PC-3 (cell line): Measurements from ENCODE around the gene UTS2. TPM values are rescaled to one million over a fixed set of nuclear protein-coding genes. Genes with fewer than 3 reads are reported as not detected.
A peak's percentile ranks its signal among the peaks of the same experiment; 100 is the strongest.

Experiments used
- ATAC-seq: fragments of 200-7000 bp; cut with Tn5 transposase; 2 replicates; pipeline ENCODE4 v1.9.1; 2020; ENCODE audit warnings: mild to moderate bottlenecking, moderate library complexity
- Bru-seq: library from RNA; stranded (reverse); fragments of 400-500 nt; gene quantifications from one replicate; lab custom pipeline; 2021; lab: Mats Ljungman, UMichigan
- BruChase-seq, 2 experiments: library from RNA; stranded (reverse); fragments of 400-500 nt; gene quantifications; one replicate each; lab custom pipeline; 2021; lab: Mats Ljungman, UMichigan
- BruUV-seq: library from RNA; stranded (reverse); fragments of 400-500 nt; replicated peaks from 2 replicates; lab custom pipeline; 2021; lab: Mats Ljungman, UMichigan
- CTCF ChIA-PET: fragments of 300-600 bp; sonication (Branson Sonifier 250); formaldehyde crosslinking; loops from one replicate; lab custom pipeline; 2022; ENCODE audit warnings: antibody characterized with exemption; lab: Charles Lee
- POLR2A ChIA-PET: fragments of 300-600 bp; sonication (Branson Sonifier 250); formaldehyde crosslinking; loops from one replicate; lab custom pipeline; 2022; ENCODE audit warnings: antibody characterized with exemption; ENCODE audit not compliant: unreplicated experiment; lab: Charles Lee
- DNase-seq: peaks from one replicate; pipeline ENCODE4 v3.0.0-alpha.2; 2015
- H2AFZ ChIP-seq: fragments of 300-600 bp; sonication (generic); 2 replicates; pipeline ENCODE4 v1.6.0; 2016; ENCODE audit warnings: antibody characterized with exemption, low read length
- H3F3A ChIP-seq: fragments of 300-600 bp; sonication (generic); one replicate; pipeline ENCODE4 v1.6.0; 2017; ENCODE audit warnings: antibody characterized with exemption, low read length, control low read depth, mild to moderate bottlenecking; ENCODE audit not compliant: unreplicated experiment
- H3K27ac ChIP-seq: fragments of 300-600 bp; sonication (generic); 2 replicates; pipeline ENCODE4 v1.5.1; 2016; ENCODE audit warnings: mild to moderate bottlenecking, low read length
- H3K27me3 ChIP-seq: fragments of 300-600 bp; sonication (generic); 2 replicates; pipeline ENCODE4 v1.6.1; 2016; ENCODE audit warnings: low read length, mixed read lengths
- H3K36me3 ChIP-seq: fragments of 300-600 bp; sonication (generic); 2 replicates; pipeline ENCODE4 v1.6.1; 2016; ENCODE audit warnings: low read depth, mixed run types, low read length, mixed read lengths
- H3K4me1 ChIP-seq: fragments of 300-600 bp; sonication (generic); 2 replicates; pipeline ENCODE4 v1.5.1; 2016; ENCODE audit warnings: low read length; ENCODE audit not compliant: insufficient read depth
- H3K4me2 ChIP-seq: fragments of 300-600 bp; sonication (generic); 2 replicates; pipeline ENCODE4 v1.6.0; 2016; ENCODE audit warnings: low read length
- H3K4me3 ChIP-seq: fragments of 300-600 bp; sonication (generic); 2 replicates; pipeline ENCODE4 v1.5.1; 2016; ENCODE audit warnings: mild to moderate bottlenecking, low read length, mixed read lengths
- H3K79me2 ChIP-seq: fragments of 300-600 bp; sonication (generic); 2 replicates; pipeline ENCODE4 v1.6.1; 2017; ENCODE audit warnings: low read length, mixed read lengths
- H3K9ac ChIP-seq: fragments of 300-600 bp; sonication (generic); 2 replicates; pipeline ENCODE4 v1.6.0; 2016; ENCODE audit warnings: mild to moderate bottlenecking, low read length
- H3K9me2 ChIP-seq: fragments of 300-600 bp; sonication (generic); replicated peaks from 2 replicates; pipeline ENCODE4 v1.6.1; 2016; ENCODE audit warnings: mixed run types, low read length, mixed read lengths
- H3K9me3 ChIP-seq: fragments of 300-600 bp; sonication (generic); 2 replicates; pipeline ENCODE4 v1.6.1; 2016; ENCODE audit warnings: low read length, mixed read lengths
- H4K20me1 ChIP-seq: fragments of 300-600 bp; sonication (generic); 2 replicates; pipeline ENCODE4 v1.6.1; 2016; ENCODE audit warnings: low read length, mixed read lengths
- CTCF ChIP-seq: fragments of 300-600 bp; sonication (generic); conservative IDR thresholded peaks from 2 replicates; pipeline ENCODE4 v1.5.1; 2017; ENCODE audit warnings: antibody characterized with exemption, low read depth, mild to moderate bottlenecking, low read length
- EZH2 ChIP-seq: fragments of 300-600 bp; sonication (generic); IDR thresholded peaks from one replicate; pipeline ENCODE4 v1.6.1; 2017; ENCODE audit warnings: antibody characterized with exemption, mild to moderate bottlenecking, low read length; ENCODE audit not compliant: unreplicated experiment
- EZH2phosphoT487 ChIP-seq: fragments of 300-600 bp; sonication (generic); IDR thresholded peaks from 2 replicates; pipeline ENCODE4 v1.6.1; 2018; ENCODE audit warnings: mild to moderate bottlenecking, antibody characterized with exemption, low read length, borderline replicate concordance
- intact Hi-C: fragments of 100-400 bp; cut with micrococcal nuclease; formaldehyde crosslinking; loops from 2 replicates; pipeline ENCODE4 v1.9.0; 2023
- long read RNA-seq: library from polyadenylated mRNA; unstranded; transcript quantifications from one replicate; pipeline ENCODE4 v2.0.0, GENCODE V29; 2021; ENCODE audit not compliant: unreplicated experiment
- total RNA-seq: library from RNA; depleted of rRNA; stranded (reverse); fragments of >200 nt; gene quantifications from 2 replicates; pipeline ENCODE4 v1.2.3, GENCODE V29; 2014; rRNA removed

Gene UTS2
- not detected in 2 replicates for total RNA-seq
- Bru-seq, nascent RNA, result percentile 11 among the genes with signal in this experiment
- BruChase-seq, experiment 1, labeled RNA remaining after a 6-hour chase, result percentile 14 among the genes with signal in this experiment
- percentile 17 among the genes with signal in this experiment for BruChase-seq, experiment 2, labeled RNA remaining after a 2-hour chase
- long read RNA-seq, partial matches to known transcripts, result 1 of 1 reads
- long read RNA-seq, other reads (novel, unspliced or antisense), result 0 of 1 reads

DNA sequence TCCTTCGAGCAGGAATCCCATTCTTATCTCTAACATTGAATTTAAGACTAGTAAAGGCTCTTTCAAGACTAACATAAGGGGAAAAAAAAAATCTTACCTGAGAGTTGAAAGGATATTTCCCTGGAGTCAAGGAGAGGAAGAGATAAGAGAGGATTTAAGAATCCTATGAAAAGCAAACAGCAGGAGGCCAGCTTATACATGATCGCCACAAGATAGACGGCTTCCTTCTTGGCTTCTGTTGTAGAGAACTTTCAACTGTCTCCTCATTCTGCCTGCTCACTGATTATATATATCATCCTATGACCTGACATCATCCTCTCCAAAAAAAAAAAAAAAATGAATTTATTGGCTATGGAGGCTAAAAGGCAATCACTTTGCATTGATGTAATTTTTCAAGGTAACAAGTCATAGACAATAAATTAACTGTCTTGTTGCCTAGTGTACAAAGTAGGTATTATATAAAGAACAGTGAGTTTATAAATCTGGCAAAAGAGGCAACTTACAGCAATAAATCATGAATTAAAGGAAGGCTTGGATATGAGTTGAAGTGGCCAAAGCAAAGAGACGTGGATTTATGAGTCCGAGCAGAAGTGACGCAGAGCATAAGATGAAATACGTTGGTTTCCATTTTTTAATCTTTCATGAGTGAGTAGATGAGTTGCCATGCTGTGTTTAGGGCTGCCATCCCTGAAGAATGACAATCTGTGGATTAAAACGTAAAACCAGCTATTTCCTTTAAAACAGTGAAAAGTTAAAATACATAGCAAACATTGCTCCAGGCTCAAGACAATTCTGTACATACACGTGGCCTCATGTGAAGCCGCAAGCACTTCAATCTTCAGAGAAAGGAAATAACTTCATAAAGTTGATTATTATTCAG lies at the start of gene UTS2:
Gene UTS2, minus strand, starts transcription at position 262 of the 880 bp plus-strand sequence. Its CDS starts 62 bp downstream, at position 200.
- no peaks in the 10 kb centered on the region for H3K9me3 ChIP-seq
- no TSS peak for BruUV-seq
- H3K4me3 ChIP-seq, result no peak within 1 kb of the TSS
- ATAC-seq (no peak), DNase-seq (no peak)
- ChIA-PET POLR2A (no interaction called here), CTCF (interaction anchor here (0.6 kb wide), 1 partner anchor 81 kb away, joined by 3 read pairs; no protein-coding TSS in a partner anchor)
- no peaks in the 10 kb centered on the region for H3K27me3 ChIP-seq
- TF ChIP-seq EZH2phosphoT487, result no peak
- no peak for TF ChIP-seq EZH2
- no peak for TF ChIP-seq CTCF
- intact Hi-C loops, result loop anchor here (5.0 kb wide), 1 partner anchor 39 kb away; no protein-coding TSS in a partner anchor
- no peak within 1 kb of the TSS for H3K27ac ChIP-seq
- no peaks in the 10 kb centered on the region for H3F3A ChIP-seq
- H3K4me1 ChIP-seq, result no peaks in the 10 kb centered on the region
- no peaks in the 10 kb centered on the region for H3K79me2 ChIP-seq
- H4K20me1 ChIP-seq, result no peaks in the 10 kb centered on the region
- no peaks in the 10 kb centered on the region for H3K9me2 ChIP-seq
- H2AFZ ChIP-seq, result no peak within 1 kb of the TSS
- no peak within 1 kb of the TSS for H3K4me2 ChIP-seq
- H3K9ac ChIP-seq, result no peak within 1 kb of the TSS
- no peaks in the 10 kb centered on the region for H3K36me3 ChIP-seq

DNA sequence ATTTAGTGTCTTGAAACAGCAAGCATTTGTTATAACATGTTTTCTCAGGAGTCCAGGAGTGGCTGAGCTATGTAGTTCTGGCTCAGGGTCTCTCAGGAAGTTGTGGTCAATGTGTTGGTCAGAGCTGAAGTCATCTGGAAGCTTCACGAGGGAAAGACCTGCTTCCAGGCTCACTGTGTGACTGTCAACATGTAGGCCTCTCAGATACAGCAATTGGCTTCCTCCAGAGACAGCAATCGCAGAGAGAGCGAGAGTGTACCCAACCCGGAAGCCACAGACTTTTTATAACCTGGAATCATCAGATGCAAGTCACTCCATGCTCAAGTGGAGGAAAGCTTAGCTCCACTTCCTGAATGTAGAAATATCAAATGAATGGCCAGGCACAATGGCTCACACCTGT lies 46.9 kb upstream of the UTS2 start:
- BruUV-seq, result no TSS peak
- no peak overlapping the region for H3K4me2 ChIP-seq
- DNase-seq (peak; percentile 55), ATAC-seq (peak; percentile 37)
- H3K27ac ChIP-seq, result peak overlapping the region; percentile 98
- ChIA-PET CTCF (interaction anchor here (0.9 kb wide), 1 partner anchor 92 kb away, joined by 3 read pairs; no protein-coding TSS in a partner anchor), POLR2A (no interaction called here)
- no peaks in the 10 kb centered on the region for H4K20me1 ChIP-seq
- H3K9ac ChIP-seq, result peak overlapping the region; percentile 47
- intact Hi-C loops, result loop anchor here (5.0 kb wide), 1 partner anchor 232 kb away; no protein-coding TSS in a partner anchor
- no peaks in the 10 kb centered on the region for H3K36me3 ChIP-seq
- H3K9me3 ChIP-seq, result no peaks in the 10 kb centered on the region
- peak overlapping the region; percentile 24 for H2AFZ ChIP-seq
- H3K27me3 ChIP-seq, result no peaks in the 10 kb centered on the region
- H3F3A ChIP-seq, result peaks cover 3% of the 10 kb centered on the region
- H3K4me1 ChIP-seq, result peaks cover 38% of the 10 kb centered on the region
- no peaks in the 10 kb centered on the region for H3K79me2 ChIP-seq
- TF ChIP-seq EZH2, result no peak
- H3K9me2 ChIP-seq, result no peaks in the 10 kb centered on the region
- H3K4me3 ChIP-seq, result no peak overlapping the region

GRCh38 chr1:7898962-7899361 lies 46.1 kb upstream of the UTS2 start:
- Histone ChIP-seq H3K9me2 (no peaks in the 10 kb centered on the region), H3K4me2 (no peak overlapping the region), H4K20me1 (no peaks in the 10 kb centered on the region), H3K4me3 (no peak overlapping the region), H3K9me3 (no peaks in the 10 kb centered on the region), H3K27ac (peak overlapping the region; percentile 98), H2AFZ (no peak overlapping the region), H3K27me3 (no peaks in the 10 kb centered on the region), H3K36me3 (no peaks in the 10 kb centered on the region), H3K4me1 (peaks cover 46% of the 10 kb centered on the region), H3K9ac (no peak overlapping the region), H3K79me2 (no peaks in the 10 kb centered on the region), H3F3A (peaks cover 3% of the 10 kb centered on the region)
- DNase-seq, result no peak
- ChIA-PET CTCF (no interaction called here), POLR2A (no interaction called here)
- no peak for TF ChIP-seq CTCF
- TF ChIP-seq EZH2phosphoT487, result no peak
- no peak for TF ChIP-seq EZH2
- intact Hi-C loops, result no loop called here
- ATAC-seq, result no peak
- BruUV-seq, result no TSS peak
